ENCODE data around the gene BMP2K. TPM values are rescaled to one million over a fixed set of nuclear protein-coding genes. Genes with fewer than 3 reads are reported as not detected.

BMP2K gene
- total and polyA plus RNA-seq, 2 of the 8 experiments (the other 6 are each of a cell fraction or from before 2014, with no cell fraction given), result 15.6 to 24.1 TPM

GRCh38 chr4:78960926-78961325, 184.8 kb downstream of the BMP2K start:
- no peak overlapping the region for H3K18ac ChIP-seq (ENCODE audit: extremely low read depth, low read length)
- H4K20me1 ChIP-seq (replicated peaks in 1 of 2; ENCODE audit: control insufficient read depth in 1 of 2, insufficient read depth in 2 of 2, low read length in 2 of 2), result no peaks in the 10 kb centered on the region
- H3K27me3 ChIP-seq (replicated peaks in 1 of 4; ENCODE audit: control insufficient read depth in 3 of 4, extremely low read depth in 1 of 4, insufficient read depth in 3 of 4, low read length in 3 of 4), result no peaks in the 10 kb centered on the region
- H4K91ac ChIP-seq (replicated peaks; ENCODE audit: insufficient read length, low read length), result no peak overlapping the region
- H3K79me1 ChIP-seq (ENCODE audit: low read depth, low read length), result no peaks in the 10 kb centered on the region
- H2AK5ac ChIP-seq (ENCODE audit: low read depth, low read length), result no peak overlapping the region
- no peak overlapping the region for H2BK120ac ChIP-seq (replicated peaks; ENCODE audit: low read depth, low read length)
- no peak overlapping the region for H3K9ac ChIP-seq (replicated peaks in 1 of 4; ENCODE audit: extremely low read depth in 1 of 4, low read depth in 3 of 4, low read length in 3 of 4)
- H2BK5ac ChIP-seq (ENCODE audit: low read depth, low read length), result no peak overlapping the region
- H3K36me3 ChIP-seq (ENCODE audit: control insufficient read depth in 2 of 4, insufficient read depth in 4 of 4, low read length in 3 of 4), result no peaks in the 10 kb centered on the region
- no peaks in the 10 kb centered on the region; a peak in 1 of 4 replicates for H3K9me3 ChIP-seq (ENCODE audit: insufficient read depth in 2 of 2, low read depth in 1 of 2, low read length in 1 of 2)
- no peaks in the 10 kb centered on the region for H3K79me2 ChIP-seq (ENCODE audit: control insufficient read depth in 1 of 2, insufficient read depth in 2 of 2, low read length in 2 of 2)
- H3K56ac ChIP-seq (replicated peaks; ENCODE audit: insufficient read length, low read depth, low read length), result no peak overlapping the region
- CTCF ChIA-PET (ENCODE audit: partially characterized antibody), result no interaction called here
- no peak overlapping the region for H4K5ac ChIP-seq (ENCODE audit: insufficient read length, low read depth, low read length)
- H3K23ac ChIP-seq (ENCODE audit: insufficient read length), result no peak overlapping the region
- no peaks in the 10 kb centered on the region for H3K23me2 ChIP-seq (ENCODE audit: low read depth, low read length)
- no peak overlapping the region for H3K4me3 ChIP-seq (ENCODE audit: extremely low read depth in 1 of 4, insufficient read depth in 2 of 4, low read depth in 3 of 4, low read length in 4 of 4)
- no peak overlapping the region for H3K4me2 ChIP-seq (ENCODE audit: insufficient read depth in 1 of 2, low read depth in 2 of 2, low read length in 2 of 2)
- H2BK15ac ChIP-seq (ENCODE audit: low read length), result no peak overlapping the region
- no peak overlapping the region for H3K27ac ChIP-seq (ENCODE audit: low read depth, low read length)
- WGBS, 2 experiments (ENCODE audit: extremely low coverage in 1 of 2, insufficient coverage in 1 of 2, insufficient read length in 1 of 2, insufficient replicate concordance in 2 of 2, low coverage in 1 of 2, low lambda C conversion rate in 2 of 2, missing lambda C conversion rate in 1 of 2), result 88% methylated on average over 3 of the region's 3 CpGs; no CpG with 5 or more reads in 1 of the 2 experiments
- no peak overlapping the region for H2AFZ ChIP-seq (ENCODE audit: low read length)
- DNase-seq (ENCODE audit: low read depth in 1 of 2, low spot score in 2 of 2) (no peak), FAIRE-seq (no peak)
- POLR2A ChIA-PET (ENCODE audit: partially characterized antibody), result no interaction called here
- no peak overlapping the region for H2BK20ac ChIP-seq (ENCODE audit: low read length)
- no peak overlapping the region for H3K14ac ChIP-seq (ENCODE audit: insufficient read length)
- no peak overlapping the region for H4K8ac ChIP-seq (ENCODE audit: extremely low read depth, insufficient read depth, low read length)
- H3K4ac ChIP-seq (replicated peaks; ENCODE audit: insufficient read length, low read depth, low read length), result no peak overlapping the region
- H3K4me1 ChIP-seq (replicated peaks in 1 of 4; ENCODE audit: control insufficient read depth in 3 of 4, insufficient read depth in 4 of 4, low read length in 3 of 4), result no peaks in the 10 kb centered on the region
- no peak overlapping the region for H2BK12ac ChIP-seq (ENCODE audit: low read depth, low read length)
- TF ChIP-seq CBX5 (IDR thresholded peaks at IDR 0.05; ENCODE audit: low read depth, low read length), result no peak
- no peak for TF ChIP-seq SIX5 (IDR thresholded peaks at IDR 0.05; ENCODE audit: low read depth, low read length)
- no peak for TF ChIP-seq SAP30 (IDR thresholded peaks at IDR 0.05; ENCODE audit: insufficient read depth, insufficient replicate concordance, low read length)
- TF ChIP-seq POU5F1 (IDR thresholded peaks at IDR 0.05; ENCODE audit: low read depth, low read length), result no peak
- no peak for TF ChIP-seq CHD2 (IDR thresholded peaks at IDR 0.05; ENCODE audit: low read length)
- no peak for TF ChIP-seq POLR2AphosphoS5 (IDR thresholded peaks at IDR 0.05; ENCODE audit: low read depth, low read length)
- TF ChIP-seq TAF1 (IDR thresholded peaks at IDR 0.05; ENCODE audit: low read depth, low read length), result no peak
- no peak for TF ChIP-seq JUN (IDR thresholded peaks at IDR 0.05; ENCODE audit: low read depth, low read length)
